ENCODE measurements around the gene CORO2B.

GRCh38 chr15:68634122-68634482 is 55.3 kb downstream of the CORO2B start:
- TF ChIP-seq CTCF (IDR thresholded peaks at IDR 0.05) (no peak), POLR2A (IDR thresholded peaks at IDR 0.05) (no peak)
